NOMO-1 (cell line): ENCODE results near the gene MED15.

ENCODE experiments used
- DNase-seq, 2 experiments: peaks; one replicate each; lab custom pipeline; 2025; ENCODE audit not compliant: unreplicated experiment in 2 of 2; lab: John Stamatoyannopoulos, UW

The MED15 gene

GRCh38 chr22:20550851-20551744 lies 43.7 kb downstream of the MED15 start:
- DNase-seq, result no peak

- DNase-seq, result no peak
Observed at GRCh38 chr22:20551805-20552442, 44.5 kb downstream of the MED15 start.

GRCh38 chr22:20552443-20553401 lies 45.3 kb downstream of the MED15 start:
- no peak for DNase-seq

- no peak for DNase-seq
Observed at GRCh38 chr22:20553947-20554741, 46.7 kb downstream of the MED15 start.

GRCh38 chr22:20554824-20555223 lies 47.4 kb downstream of the MED15 start:
- no peak for DNase-seq

- no peak for DNase-seq
Observed at GRCh38 chr22:20558534-20558933, 51.1 kb downstream of the MED15 start.

- DNase-seq, result no peak
Observed at GRCh38 chr22:20559174-20559760, 51.9 kb downstream of the MED15 start.

GRCh38 chr22:20560716-20561115 lies 53.3 kb downstream of the MED15 start:
- no peak for DNase-seq

GRCh38 chr22:20561882-20562281 lies 54.5 kb downstream of the MED15 start:
- DNase-seq, result no peak

GRCh38 chr22:20562607-20563465 lies 55.4 kb downstream of the MED15 start:
- no peak for DNase-seq

- DNase-seq, result no peak
Observed at GRCh38 chr22:20563466-20563906, 56.1 kb downstream of the MED15 start.

GRCh38 chr22:20563941-20564371 lies 56.5 kb downstream of the MED15 start:
- DNase-seq, result no peak

GRCh38 chr22:20565079-20565734 lies 57.8 kb downstream of the MED15 start:
- no peak for DNase-seq

- DNase-seq, result no peak
Observed at GRCh38 chr22:20565761-20566160, 58.4 kb downstream of the MED15 start.

- no peak for DNase-seq
Observed at GRCh38 chr22:20566420-20567260, 59.2 kb downstream of the MED15 start.

GRCh38 chr22:20567371-20567847 lies 60.0 kb downstream of the MED15 start:
- no peak for DNase-seq

- DNase-seq, result no peak
Observed at GRCh38 chr22:20567993-20568417, 60.6 kb downstream of the MED15 start.
